HUES48 (cell line): ENCODE measurements around the gene GSC2.

Experiments used
- H3K27ac ChIP-seq: one replicate; pipeline ENCODE4 v1.7.0; 2013; ENCODE audit warnings: low read depth, low read length, inconsistent platforms
- H3K27me3 ChIP-seq: 2 replicates; pipeline ENCODE4 v1.6.1; 2013; ENCODE audit warnings: mild to moderate bottlenecking, low read length; ENCODE audit not compliant: control insufficient read depth, insufficient read depth
- H3K36me3 ChIP-seq: 2 replicates; pipeline ENCODE4 v1.6.1; 2013; ENCODE audit warnings: low read length; ENCODE audit not compliant: control insufficient read depth, insufficient read depth
- H3K4me1 ChIP-seq: 2 replicates; pipeline ENCODE4 v1.6.1; 2013; ENCODE audit warnings: mild to moderate bottlenecking, low read length; ENCODE audit not compliant: control insufficient read depth, insufficient read depth
- H3K4me3 ChIP-seq: 2 replicates; pipeline ENCODE4 v1.5.1; 2013; ENCODE audit warnings: mild to moderate bottlenecking, low read depth, low read length
- H3K9ac ChIP-seq: 2 replicates; pipeline ENCODE4 v1.6.1; 2013; ENCODE audit warnings: mild to moderate bottlenecking, low read depth, low read length, moderate library complexity
- H3K9me3 ChIP-seq: 2 replicates; pipeline ENCODE4 v1.6.1; 2013; ENCODE audit warnings: low read length; ENCODE audit not compliant: control insufficient read depth, insufficient read depth

The GSC2 gene

GRCh38 chr22:19176732-19177131 lies 26.6 kb upstream of the GSC2 start:
- Histone ChIP-seq H3K4me3 (no peak overlapping the region), H3K4me1 (peaks cover 29% of the 10 kb centered on the region), H3K9ac (no peak overlapping the region), H3K27ac (no peak overlapping the region), H3K27me3 (no peaks in the 10 kb centered on the region), H3K9me3 (no peaks in the 10 kb centered on the region), H3K36me3 (peaks cover 33% of the 10 kb centered on the region)

DNA sequence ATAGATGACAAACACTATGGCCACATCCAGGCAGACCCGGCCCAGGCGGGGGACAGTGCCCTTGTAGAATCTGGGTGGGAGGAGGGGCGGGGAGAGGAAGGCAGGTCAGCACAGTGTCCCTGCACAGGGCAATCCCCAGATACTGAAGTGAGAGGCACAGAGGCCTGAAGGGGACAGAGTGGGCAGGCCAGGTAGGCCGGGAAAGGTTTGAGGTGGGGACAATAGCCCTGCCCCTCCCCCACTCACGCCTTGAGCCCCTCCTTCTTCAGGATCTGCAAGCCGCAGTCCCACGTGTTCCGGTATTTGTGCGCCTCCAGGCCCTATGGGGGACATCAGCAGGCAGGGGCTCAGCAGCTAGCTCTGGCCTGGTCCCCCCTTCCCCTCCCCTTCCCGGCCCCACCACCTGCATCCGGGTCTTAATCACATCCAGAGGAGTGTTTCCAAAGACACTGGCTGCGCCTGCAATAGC lies 26.1 kb upstream of the GSC2 start:
- Histone ChIP-seq H3K36me3 (peaks cover 33% of the 10 kb centered on the region), H3K9ac (no peak overlapping the region), H3K4me3 (no peak overlapping the region), H3K27ac (peak overlapping the region; percentile 51), H3K4me1 (peaks cover 29% of the 10 kb centered on the region), H3K27me3 (no peaks in the 10 kb centered on the region), H3K9me3 (no peaks in the 10 kb centered on the region)

- no peaks in the 10 kb centered on the region for H3K9me3 ChIP-seq
- H3K4me1 ChIP-seq, result peaks cover 32% of the 10 kb centered on the region
- peaks cover 33% of the 10 kb centered on the region for H3K36me3 ChIP-seq
Measured at GRCh38 chr22:19175602-19176174, 25.6 kb upstream of the GSC2 start.

DNA sequence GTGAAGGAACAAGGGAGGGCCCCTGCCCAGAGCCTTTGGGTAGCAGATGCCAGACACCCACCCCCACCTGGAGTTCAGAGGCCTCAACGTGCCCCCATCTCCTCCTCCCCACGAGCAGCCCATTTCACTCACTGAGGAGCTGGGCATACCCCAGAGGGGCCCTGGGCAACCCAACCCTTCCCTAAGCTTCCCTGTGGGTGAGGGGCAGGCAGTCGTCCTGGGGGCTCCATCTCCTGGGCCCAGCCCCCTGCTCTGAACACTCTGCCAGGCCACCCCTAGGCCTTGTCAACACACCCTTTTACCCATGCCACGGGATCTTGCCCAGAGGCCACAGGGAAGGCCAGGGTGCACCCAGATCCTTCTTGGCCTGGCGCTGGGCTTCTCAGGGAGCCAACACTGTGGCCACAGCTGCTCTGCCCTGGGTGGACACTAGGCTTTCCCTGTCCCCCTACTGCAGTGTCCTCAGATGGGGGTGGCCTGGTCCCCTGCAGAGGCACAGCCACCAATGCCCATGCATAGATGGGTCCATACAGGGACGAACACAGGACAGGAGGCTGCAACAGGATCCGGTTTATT lies 25.0 kb upstream of the GSC2 start:
- H3K36me3 ChIP-seq, result peaks cover 33% of the 10 kb centered on the region
- peaks cover 9% of the 10 kb centered on the region for H3K27me3 ChIP-seq
- H3K27ac ChIP-seq, result peak overlapping the region; percentile 84
- H3K4me3 ChIP-seq, result no peak overlapping the region
- no peaks in the 10 kb centered on the region for H3K9me3 ChIP-seq
- peaks cover 33% of the 10 kb centered on the region for H3K4me1 ChIP-seq
- 0 out of 2 replicates have a peak overlapping the region, but pooled peaks have one; percentile 34 for H3K9ac ChIP-seq

More at GRCh38 chr22:19175602-19176174, 25.6 kb upstream of the GSC2 start:
- peaks cover 3% of the 10 kb centered on the region for H3K27me3 ChIP-seq
- peak overlapping the region; percentile 51 for H3K27ac ChIP-seq
- no peak overlapping the region for H3K9ac ChIP-seq
- no peak overlapping the region for H3K4me3 ChIP-seq

GRCh38 chr22:19174106-19175025 lies 24.3 kb upstream of the GSC2 start:
- Histone ChIP-seq H3K9ac (0 out of 2 replicates have a peak overlapping the region, but pooled peaks have one; percentile 34), H3K36me3 (peaks cover 33% of the 10 kb centered on the region), H3K4me1 (peaks cover 38% of the 10 kb centered on the region), H3K9me3 (no peaks in the 10 kb centered on the region), H3K4me3 (0 out of 2 replicates have a peak overlapping the region, but pooled peaks have one; percentile 2), H3K27me3 (peaks cover 16% of the 10 kb centered on the region), H3K27ac (peak overlapping the region; percentile 84)

DNA sequence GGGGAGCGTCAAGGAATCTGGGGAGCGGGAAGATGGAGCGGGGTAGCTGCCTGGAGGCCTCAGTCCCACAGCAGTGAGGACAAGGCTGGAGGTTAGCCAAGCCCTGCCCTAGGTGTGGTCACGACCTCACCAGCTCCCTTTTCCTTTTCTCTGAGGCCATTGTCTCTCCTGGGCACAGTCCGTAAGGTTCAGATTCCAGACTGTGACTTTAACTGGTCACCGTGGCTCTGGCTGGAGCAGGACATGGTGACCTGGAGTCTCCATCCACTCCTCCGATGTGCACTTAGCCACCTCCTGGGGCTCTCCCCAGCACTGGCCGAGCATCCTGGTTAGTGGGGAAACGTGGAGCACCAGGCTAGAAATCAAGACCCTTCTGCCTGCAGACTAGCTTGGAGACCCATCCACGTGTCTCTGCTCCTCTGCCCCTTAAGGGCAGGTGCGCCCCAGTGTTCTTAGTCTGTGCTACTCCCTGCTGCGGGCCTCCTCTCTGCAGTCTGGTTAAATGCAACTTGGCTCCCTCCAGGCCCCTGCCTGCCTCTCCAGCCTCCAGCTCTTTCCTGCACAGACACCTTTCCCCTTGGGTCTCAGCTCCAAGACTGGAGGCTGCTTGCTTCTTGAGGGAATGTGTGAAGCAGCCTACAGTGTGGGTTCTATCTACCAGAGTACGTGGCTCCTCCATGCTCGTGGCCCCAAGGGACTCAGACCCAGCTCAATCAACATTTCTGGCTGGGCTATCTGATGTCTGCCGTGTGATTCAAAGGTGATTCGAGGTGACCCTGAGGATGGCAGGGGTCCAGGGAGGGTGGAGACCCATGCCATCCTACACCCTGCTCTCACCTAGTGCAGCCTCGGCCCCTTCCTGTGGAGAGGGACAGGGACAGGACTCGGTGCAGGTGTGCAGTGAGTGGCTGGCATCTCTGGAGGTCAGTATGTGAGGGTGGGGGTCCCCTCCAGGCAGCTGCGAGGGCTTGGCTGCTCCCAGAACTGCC lies 23.2 kb upstream of the GSC2 start:
- H3K4me1 ChIP-seq, result peaks cover 38% of the 10 kb centered on the region
- H3K27ac ChIP-seq, result peak overlapping the region; percentile 84

GRCh38 chr22:19172213-19173046 lies 22.3 kb upstream of the GSC2 start:
- Histone ChIP-seq H3K36me3 (peaks cover 32% of the 10 kb centered on the region), H3K4me3 (peak overlapping the region; percentile 92), H3K9me3 (no peaks in the 10 kb centered on the region), H3K27ac (peak overlapping the region; percentile 89), H3K4me1 (peaks cover 38% of the 10 kb centered on the region), H3K9ac (peak overlapping the region; percentile 95), H3K27me3 (peaks cover 36% of the 10 kb centered on the region)

More for the DNA sequence above, 23.2 kb upstream of the GSC2 start:
- H3K9me3 ChIP-seq, result no peaks in the 10 kb centered on the region
- H3K9ac ChIP-seq, result no peak overlapping the region
- peaks cover 27% of the 10 kb centered on the region for H3K27me3 ChIP-seq
- peak overlapping the region; percentile 92 for H3K4me3 ChIP-seq
- peaks cover 33% of the 10 kb centered on the region for H3K36me3 ChIP-seq

- H3K9me3 ChIP-seq, result no peaks in the 10 kb centered on the region
- no peak overlapping the region for H3K9ac ChIP-seq
- peaks cover 47% of the 10 kb centered on the region for H3K27me3 ChIP-seq
Measured at GRCh38 chr22:19169947-19170318, 19.8 kb upstream of the GSC2 start.

DNA sequence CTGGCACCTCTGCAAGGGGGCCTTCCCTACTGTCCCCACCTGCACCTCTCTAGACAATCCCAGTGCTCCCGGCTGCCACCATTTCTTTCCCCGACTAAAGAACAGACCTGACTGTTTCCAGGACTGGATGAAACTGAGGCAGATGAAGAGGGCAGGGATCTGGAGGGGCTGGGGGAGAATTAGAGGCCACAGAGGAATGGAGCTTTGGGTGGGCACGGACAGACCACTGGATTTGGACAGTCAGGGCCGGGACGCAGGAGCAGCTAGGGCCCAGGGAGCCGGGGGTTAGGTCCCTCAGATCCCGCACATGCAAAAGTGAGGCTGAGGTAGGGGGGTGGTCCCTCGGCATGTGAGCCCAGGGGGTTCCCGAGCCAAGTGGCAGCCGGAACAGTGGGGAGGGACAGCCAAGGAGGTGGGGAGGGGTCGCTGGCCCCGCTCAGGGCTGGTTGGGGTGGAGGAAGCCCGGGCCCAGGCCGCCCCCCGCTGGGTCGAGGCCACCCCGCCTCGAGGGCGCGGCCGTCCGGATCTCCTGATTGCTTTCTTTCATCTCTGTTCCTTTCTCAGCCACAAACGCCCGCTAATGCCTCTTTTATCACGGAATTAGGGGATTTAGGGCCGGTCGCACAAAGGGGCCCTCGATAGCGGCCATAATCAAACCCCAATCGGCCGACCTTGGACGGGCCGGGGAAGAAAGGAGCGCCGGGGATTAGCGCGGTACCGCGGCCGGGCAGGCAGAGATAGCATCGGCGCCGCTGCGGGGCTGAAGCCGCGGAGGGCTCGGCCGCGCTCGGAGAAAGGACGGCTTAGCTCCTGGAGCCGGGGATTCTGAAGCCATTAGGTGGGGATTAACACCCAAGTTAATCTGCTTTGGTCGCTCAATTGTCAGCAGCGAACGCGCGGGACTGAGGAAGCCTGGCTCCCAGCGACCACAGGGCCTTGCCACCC lies 19.2 kb upstream of the GSC2 start:
- peak overlapping the region; percentile 50 for H3K4me3 ChIP-seq
- H3K36me3 ChIP-seq, result peaks cover 13% of the 10 kb centered on the region
- H3K27me3 ChIP-seq, result peaks cover 47% of the 10 kb centered on the region
- H3K9me3 ChIP-seq, result no peaks in the 10 kb centered on the region
- peak overlapping the region; percentile 21 for H3K27ac ChIP-seq
- no peak overlapping the region for H3K9ac ChIP-seq
- peaks cover 24% of the 10 kb centered on the region for H3K4me1 ChIP-seq

More at GRCh38 chr22:19169947-19170318, 19.8 kb upstream of the GSC2 start:
- no peak overlapping the region for H3K27ac ChIP-seq
- peaks cover 15% of the 10 kb centered on the region for H3K36me3 ChIP-seq
- peaks cover 30% of the 10 kb centered on the region for H3K4me1 ChIP-seq
- H3K4me3 ChIP-seq, result peak overlapping the region; percentile 50
